ENCODE measurements around the gene TEX51.

Gene TEX51

DNA sequence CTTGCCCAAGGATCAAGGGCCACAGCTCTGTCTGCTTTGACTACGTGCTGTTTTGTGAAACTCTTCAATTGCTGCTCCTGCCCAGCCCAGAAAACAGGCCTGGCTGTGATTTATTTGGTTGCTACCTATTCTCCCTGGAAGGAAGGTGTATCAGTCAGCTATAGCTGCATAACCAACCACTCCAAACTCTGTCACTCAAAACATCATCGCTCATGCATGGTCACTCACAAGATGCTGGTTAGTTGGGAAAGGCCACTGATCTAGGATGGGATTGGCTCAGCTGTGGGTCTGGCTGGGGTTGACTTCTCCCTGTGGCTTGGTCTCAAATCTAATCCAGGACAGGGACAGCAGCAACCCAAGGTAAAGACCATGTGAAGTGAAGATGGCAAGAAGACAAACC is 14.6 kb downstream of the TEX51 start:
- DNase-seq (ENCODE audit: low read depth, low spot score): no peak

DNA sequence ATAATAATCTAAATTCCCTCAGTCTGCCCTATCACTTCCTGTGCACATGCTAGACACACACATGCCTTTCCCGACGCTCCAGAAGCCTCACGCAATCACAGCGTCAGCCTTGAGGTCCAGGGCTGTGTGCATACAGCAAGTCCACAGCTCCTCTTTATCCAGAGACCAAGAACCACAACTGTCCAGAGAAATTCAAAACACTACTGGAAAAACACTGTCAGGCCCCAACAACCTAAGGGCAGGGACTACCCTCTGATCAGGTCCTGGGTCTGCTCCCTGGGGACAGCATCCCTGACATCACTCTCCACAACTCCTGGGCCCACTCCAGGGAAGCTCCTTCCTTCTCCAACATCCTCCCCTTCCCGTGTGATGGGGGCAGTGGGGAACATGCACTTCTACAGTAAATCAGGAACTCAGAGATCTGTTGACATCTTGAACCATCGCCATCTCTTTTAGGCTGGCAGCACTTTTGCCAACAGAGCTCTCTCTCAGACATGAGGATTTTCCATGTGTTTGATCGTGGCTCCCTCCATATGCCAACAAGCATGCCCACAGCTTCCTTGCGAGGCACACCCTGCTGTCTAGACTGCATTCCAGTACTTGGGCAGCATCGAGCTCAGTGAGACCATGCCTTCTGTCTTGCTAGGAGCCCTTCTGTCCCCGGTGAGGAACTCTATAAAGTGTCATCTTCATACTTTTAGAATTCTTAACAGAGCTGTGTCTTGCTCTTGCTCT is 15.4 kb downstream of the TEX51 start:
- DNase-seq (ENCODE audit: low read depth, low spot score): no peak

DNA sequence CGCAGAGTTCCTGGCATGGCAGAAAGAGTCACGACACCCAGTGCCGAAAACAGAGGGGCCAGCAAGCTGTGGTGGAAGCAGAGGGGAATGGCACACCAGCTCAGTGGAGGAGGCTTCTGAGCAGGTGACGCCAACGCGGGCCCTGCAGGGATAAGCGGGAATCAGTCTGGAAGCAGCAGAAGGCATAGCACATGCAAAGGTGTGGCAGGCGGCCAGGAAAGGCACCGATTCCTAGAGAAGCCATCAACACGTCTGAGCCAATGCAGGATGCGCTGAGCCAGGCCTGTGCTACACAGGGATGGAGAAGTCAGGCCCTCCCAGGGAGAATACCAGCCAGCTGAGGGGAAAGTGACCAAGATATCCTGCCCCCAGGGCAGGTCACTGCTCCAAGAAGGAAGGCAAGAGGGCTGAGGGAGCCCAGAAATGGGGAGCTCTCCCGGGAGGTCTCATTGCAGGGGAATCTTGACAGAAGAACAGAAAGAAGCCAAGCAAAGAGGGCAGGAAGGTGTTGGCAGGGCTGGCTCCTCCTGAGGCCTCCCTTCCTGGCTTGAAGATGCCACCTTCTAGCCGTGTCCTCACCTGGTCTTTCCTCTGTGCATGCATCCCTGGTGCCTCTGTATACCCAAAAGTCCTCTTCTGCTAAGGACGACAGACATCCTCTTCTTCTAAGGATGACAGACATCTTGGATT is 16.3 kb downstream of the TEX51 start:
- DNase-seq (ENCODE audit: low read depth, low spot score): no peak

DNA sequence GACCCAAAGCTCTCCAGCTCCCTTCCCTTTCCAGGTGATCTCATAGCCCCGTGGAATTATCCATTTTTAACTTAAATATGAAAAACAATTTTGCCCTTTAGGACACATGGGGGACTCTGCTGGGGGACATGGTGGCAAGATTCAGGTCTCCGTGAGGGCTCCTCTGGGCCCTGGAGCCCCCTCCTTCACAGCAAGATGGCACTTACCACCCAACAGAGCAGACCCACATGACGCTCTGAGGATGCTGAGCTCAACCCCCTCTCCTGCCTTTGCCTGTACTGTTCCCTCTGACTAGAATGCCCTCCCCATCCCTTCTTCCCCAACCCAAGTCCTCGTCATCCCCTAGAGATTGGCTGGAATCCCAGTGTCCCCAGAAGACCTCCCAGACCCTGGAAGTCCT is 17.2 kb downstream of the TEX51 start:
- DNase-seq (ENCODE audit: low read depth, low spot score): no peak

DNA sequence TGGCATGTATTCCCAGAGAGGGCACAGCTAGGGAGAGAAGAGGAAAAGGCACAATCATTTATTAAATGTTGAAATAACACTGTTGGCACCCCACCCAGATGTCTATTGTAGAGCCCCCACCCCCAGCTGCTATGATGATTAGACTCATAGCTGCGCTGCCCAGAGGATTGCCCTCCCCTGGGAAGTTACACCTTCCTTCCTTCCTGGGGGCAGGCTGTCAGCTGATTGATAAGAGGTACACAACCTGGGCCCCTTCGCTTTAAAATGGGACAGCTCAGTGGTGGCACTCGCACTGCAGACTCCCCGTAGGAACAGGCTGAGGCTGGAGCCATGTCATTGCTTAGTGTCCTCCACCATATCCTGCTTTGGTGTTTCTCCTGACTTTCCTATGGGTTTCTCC is 18.1 kb downstream of the TEX51 start:
- no peak for DNase-seq (ENCODE audit: low read depth, low spot score)

DNA sequence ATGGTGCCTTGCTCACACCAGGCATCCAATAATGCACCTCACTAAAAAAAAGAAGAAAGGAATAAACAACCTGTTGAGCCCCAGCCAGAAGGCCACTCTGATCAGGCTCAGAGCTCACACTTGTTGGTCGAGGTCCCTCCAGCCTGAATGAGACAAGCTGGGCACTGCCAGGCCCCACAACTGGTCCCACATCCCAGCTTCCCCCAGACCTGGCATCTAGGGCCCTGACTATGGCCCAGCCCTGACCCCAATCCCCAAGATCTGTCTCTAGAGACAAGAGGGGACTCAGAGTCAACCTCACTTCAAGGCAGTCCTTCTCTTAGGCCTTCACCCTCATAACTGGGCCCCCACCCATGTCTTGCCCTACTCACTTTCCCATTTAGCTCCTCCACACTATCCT is 22.4 kb downstream of the TEX51 start:
- no peak for DNase-seq (ENCODE audit: low read depth, low spot score)

DNA sequence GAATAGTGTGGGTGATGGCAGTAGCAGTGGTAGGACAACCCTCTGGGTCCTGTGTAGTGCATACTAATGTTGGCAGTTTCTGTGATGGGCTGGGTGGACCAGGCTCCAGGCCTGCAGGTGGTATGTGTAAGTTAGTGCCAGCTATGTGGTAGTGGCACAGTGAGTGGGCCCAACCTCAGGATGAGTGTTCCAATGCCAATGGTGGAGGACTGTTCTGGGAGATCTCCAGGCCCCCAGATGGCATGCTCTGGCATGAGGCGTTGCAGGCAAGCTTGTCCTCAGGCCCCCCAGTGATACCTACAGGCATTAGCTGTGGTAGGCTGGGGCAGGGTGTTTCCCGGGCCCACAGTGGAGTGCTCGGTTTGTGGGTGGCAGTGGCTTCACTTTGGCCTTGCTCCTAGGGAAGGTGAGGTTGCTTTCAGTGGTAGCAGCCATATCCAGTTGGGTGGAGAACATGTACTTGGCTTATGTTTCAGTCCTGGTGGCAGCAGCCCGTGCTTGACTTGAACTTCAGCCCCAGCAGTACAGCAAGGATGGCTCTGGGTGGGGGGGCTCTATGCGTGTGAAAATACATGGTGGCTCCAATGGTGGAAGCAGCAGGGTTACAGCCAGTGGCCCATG is 32.4 kb downstream of the TEX51 start:
- DNase-seq (ENCODE audit: low read depth, low spot score): no peak

DNA sequence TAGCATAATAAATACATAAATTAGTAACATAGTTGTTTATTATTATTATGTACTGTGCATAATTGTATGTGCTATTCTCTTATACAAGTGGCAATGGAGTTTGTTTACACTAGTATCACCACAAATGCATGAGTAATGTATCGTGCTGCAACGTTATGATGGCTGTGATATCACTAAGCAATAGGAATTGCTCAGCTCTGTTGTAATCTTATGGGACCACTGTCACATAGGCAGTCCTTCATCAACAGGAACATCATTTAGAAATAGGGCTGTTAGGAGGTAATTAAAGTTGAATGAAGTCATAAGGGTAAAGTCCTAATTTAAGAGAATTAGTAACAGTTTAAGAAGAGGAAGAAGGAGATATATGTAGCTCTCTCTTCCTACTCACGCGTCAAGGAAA is 33.8 kb downstream of the TEX51 start:
- no peak for DNase-seq (ENCODE audit: low read depth, low spot score)

DNA sequence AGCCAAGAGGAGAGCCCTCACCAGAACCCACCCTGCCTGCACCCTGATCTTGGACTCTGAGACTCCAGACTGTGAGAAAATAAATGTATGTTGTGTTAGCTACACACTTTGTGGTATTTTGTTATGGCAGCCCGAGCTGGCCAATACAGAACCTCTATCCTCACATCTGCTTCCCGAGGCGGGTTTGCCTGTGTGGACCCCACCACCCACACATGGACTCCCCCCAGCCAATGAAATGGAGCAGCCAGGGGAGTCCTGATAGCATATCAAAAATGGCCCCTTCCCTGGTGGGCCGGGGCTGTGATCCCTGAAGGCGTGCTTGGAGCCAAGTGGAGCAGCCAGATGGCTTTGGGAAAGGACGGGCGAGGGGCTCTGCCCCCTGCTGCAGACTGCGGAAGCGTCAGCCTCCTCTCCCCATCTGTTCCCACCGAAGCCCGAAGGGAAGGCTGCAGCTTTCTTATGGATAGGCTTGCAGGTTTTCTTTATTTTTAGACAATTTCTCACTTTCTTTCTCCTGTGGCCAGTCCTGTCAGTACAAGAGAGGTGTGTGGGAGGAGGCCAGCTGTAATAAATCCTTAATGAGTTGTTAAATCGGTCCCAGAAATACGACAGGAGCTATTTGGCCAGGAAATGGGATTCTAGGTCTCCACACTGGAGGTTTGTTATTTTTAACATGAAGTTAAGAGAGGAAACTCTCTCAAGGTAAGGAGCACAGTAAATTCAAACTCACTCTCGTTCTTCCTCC is 34.4 kb downstream of the TEX51 start:
- DNase-seq (ENCODE audit: low read depth, low spot score): no peak

DNA sequence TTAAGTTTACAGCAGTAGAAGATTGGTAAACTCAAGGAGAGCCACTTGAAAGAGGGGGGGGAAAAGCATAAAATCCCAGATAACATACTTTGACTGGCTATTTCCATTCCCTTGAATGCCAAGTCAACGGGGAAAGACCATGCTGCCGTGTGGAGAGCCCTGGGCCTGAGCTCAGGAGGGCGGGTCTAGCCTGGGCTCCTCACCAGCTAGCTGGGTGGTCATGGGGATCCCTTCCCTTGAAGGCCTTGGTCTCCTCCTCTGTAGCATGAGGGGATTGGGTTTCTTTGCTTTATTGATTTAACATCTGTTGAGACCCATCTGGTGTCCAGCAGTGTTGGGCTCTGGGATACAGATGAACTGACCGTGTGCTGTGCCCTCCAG is 35.0 kb downstream of the TEX51 start:
- no peak for DNase-seq (ENCODE audit: low read depth, low spot score)

DNA sequence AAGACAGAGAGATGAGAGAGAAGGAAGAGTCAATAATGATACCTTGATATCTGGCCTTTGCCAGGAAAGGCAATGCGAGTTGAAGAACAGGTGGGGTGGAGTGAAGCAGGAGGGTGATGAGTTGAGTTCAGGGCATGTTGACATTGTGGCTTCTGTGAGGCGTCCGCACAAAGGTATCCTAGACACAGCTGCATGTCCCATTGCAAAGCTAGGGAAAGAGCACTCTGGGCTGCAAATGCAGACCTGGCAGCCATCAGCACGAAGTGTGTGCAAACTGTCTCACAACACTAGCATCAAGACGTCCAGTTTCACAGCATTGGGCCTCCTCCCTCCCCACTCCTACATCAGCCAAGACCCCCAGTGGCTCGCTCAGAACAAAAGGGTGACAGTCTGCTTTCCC is 36.1 kb downstream of the TEX51 start:
- DNase-seq (ENCODE audit: low read depth, low spot score): no peak

DNA sequence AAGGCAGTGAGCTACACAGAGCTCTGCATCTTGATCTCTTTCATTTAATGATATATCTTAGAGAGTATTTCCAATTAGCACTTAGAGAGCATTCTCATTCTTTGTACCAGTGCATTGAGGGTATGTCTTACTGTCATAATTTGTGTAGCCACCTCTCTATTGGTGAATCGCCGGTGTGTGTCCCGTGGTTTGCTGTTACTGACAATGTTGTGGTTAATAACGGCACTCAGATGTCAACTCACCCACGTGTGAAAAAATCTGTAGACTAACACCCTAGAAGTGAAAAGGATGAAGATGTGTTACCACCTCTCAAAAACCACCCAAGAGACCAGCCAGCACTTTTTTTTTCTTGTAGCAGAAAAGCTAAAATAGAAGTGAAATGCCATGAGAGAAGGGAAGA is 37.1 kb downstream of the TEX51 start:
- DNase-seq (ENCODE audit: low read depth, low spot score): no peak

DNA sequence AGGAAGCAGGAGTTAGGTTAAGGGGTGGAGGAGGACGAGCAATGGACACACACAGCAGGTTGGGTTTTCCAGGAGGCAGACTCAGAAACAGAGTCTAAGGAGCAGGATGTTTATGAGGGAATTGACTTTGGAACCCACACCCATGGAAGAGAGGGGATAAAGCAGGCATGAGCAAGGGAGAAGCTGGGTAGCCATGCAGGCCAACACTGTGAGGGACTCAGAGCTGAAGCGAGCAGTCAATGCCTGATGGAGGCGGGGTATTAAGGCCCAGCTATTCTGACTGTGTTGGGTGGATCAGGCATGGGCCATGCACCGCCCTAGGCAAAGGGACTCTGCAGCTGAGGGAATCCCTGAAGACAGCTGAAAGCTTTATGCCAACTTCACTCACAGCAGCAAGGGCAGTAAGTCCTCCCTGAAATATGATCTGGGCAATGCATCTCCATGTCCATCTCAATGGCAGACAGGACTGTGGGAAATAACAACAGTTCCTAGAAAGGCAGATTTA is 37.6 kb downstream of the TEX51 start:
- DNase-seq (ENCODE audit: low read depth, low spot score): no peak

DNA sequence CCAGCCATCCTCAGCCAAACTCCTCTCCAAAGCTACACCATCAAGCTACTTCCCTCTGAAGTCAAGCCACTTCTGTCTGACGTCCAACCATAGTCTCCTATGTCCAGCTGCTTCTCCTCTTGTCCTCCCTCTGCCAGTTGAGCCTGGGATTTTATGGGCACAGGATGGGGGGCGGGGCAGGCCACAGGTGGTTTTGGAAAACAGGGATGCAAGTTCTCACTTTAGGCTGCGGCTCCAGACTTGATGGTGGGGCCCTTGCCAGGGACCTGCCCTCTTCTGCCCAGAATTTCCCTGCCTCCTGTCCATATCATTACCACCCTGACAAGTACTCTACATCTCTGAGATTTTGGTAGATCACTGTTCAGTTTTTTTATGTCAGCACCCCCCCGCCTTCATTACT is 41.6 kb downstream of the TEX51 start:
- DNase-seq (ENCODE audit: low read depth, low spot score): no peak

DNA sequence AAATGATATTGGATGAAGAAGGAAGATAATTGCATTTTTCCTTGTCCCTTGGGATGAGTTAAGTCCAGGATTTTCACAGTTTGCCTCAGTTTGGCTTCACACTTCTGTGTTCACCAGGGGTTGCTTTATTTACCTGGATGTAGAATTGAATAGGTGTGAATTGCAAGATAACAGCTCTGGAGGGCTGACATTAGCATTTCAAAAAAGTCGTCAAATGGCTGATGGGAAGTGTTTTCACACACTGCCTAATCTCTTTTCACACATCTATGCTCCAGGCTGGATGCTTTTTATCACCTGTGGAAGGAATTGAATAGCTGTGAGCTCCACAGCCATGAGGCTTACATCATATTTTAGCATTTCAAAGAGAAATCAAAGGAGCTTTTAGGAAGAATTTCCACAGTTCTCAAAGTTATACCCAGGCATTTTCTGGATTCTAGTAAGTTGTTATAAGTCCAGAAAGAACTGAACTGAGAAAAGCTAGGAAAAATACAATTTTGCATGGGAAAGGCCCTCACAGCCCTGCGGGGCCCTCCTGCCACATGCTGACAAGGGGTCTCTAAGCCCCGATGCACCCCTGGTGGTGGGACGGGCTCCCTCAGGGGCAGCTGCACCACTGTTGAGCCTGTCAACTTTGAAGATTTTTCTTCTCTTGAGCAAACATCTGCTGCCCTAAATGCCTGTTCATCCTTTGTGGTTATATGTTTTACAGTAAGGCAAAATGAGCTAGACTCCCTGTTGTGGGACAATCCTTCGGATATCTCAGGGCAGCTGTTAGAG is 43.9 kb downstream of the TEX51 start:
- peak; percentile 73 for DNase-seq (ENCODE audit: low read depth, low spot score)

DNA sequence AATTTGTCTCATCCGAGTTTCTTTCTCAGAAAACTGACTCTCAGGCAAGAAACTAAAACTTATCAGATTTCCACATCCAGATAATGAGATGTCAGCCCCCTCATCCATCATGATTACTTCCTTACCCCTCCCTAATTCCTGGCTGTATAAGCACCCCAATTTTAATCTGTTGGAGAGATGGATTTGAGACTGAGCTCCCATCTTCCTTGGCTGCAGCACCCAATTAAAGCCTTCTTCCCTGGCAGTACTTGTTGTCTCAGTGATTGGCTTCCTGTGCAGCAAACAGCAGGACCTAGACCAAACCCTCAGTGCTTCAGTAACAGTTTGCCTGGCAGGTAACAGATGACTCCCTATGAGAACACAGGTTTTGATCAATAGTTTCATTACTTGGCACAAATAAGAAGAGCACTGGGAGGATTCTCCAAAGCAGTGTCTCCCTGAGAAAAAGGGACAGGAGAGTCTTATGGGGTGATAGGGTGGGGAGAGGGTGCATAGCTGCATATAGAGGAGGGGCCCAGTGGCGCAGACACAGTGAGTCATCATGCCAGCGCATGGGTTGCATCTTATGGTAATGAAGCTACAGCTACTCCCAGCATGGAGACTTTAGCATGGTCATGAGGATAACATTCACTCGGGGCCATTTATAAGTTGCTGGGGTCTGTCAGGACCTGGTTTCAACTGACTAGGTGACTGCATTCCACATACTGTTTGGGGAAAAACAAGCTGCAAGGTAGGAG is 45.1 kb downstream of the TEX51 start:
- no peak for DNase-seq (ENCODE audit: low read depth, low spot score)

DNA sequence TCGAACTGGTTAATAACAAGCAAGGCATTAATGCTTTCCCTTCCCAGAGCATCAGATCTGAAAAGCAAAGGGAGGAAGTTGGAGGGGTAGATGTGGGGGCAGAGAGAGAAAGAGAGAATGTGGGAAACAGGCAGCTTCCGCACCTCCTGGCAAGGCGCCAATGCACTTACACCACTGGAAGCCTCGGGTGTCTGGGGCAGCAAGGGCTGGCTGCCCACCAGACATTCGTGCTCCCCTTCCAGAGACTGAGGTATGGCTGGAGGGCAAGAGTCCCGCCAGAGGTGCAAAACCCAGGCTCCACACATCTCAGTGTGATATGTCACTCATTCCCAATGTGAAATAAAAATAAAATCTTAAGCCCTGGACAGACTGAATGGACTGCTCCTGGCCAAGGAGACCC is 46.4 kb downstream of the TEX51 start:
- DNase-seq (ENCODE audit: low read depth, low spot score): no peak

DNA sequence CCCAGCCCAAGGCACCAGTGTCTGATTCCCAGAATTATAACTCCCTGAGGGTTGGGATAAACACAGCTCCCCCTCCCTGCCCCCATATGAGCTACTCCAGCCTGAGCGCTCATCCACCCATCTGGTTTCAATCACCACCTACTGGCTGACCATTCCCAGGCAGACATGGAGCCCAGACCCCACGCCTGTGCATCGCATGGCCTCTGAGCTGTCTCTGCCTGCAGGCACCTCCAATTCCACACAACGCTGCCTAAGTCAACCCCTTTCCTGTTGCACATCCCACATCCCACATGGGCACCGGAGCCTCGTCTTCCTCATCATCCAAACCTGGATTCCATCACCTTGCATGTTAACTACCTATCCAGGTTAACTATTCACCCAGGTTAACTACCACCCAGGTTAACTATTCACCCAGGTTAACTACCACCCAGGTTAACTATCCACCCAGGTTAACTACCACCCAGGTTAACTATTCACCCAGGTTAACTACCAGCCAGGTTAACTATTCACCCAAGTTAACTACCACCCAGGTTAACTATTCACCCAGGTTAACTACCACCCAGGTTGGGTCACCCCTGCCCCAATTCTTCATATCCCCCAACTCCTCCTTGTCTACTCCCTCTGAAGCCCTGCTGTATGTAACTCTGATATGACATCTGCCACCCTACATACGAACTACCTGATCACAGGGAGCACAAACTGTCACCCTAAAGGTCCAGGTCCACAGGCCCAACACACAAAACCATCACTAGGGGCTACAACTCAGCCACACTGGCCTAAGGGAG is 47.8 kb downstream of the TEX51 start:
- no peak for DNase-seq (ENCODE audit: low read depth, low spot score)

DNA sequence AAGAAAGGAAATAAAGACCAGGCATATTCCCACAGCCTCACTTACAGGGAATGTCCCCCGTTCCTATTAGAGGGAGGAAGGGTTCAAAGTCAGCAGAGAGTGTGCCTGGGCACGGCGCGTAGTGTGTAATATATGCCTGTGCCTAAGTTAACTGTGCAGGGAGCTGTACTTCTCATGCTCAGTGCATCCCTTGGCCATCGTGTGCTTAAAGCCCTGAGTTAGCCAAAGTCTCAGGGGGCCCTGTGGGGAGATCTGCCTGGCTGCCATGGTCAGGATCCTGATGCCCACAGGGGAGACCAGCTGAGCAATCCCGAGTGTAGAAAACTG is 48.4 kb downstream of the TEX51 start:
- no peak for DNase-seq (ENCODE audit: low read depth, low spot score)

DNA sequence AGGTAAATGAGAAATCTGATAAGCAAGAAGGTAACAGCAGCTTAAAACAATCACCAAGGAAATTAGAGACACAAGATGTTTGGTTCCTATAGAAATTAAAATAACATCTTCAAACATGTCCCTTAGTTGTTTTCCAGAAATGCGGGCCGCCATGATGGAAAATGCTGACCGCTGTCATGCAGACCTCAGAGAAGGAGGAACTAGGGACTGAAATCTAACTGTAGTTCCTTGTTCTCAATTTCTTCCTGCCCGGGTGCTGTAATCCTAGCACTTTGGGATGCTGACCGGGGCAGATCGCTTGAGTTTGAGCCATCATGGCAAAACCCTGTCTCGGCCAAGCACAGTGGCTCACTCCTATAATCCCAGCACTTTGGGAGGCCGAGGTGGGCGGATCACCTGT is 51.1 kb downstream of the TEX51 start:
- no peak for DNase-seq (ENCODE audit: low read depth, low spot score)
